Stimulated activated CD8-positive, alpha-beta memory T cell treated with anti-CD3 and anti-CD28 coated beads, Interleukin-15, amount 100 ng/mL, for 4 hours (primary cell): ENCODE measurements around the gene LRMDA.

Source experiments
- DNase-seq, 2 donors: peaks; one replicate each; pipeline ENCODE4 v3.0.0-alpha.2; 2020; ENCODE audit warnings: low read depth in 2 of 2

LRMDA gene

GRCh38 chr10:75402486-75403143, 28.8 kb upstream of the LRMDA start:
- DNase-seq = no peak

GRCh38 chr10:75403144-75403938, 28.1 kb upstream of the LRMDA start:
- DNase-seq = no peak

GRCh38 chr10:75403939-75404814, 27.2 kb upstream of the LRMDA start:
- no peak for DNase-seq

GRCh38 chr10:75404815-75405597, 26.4 kb upstream of the LRMDA start:
- no peak for DNase-seq

- no peak for DNase-seq
These were observed 25.6 kb upstream of the LRMDA start for GRCh38 chr10:75405598-75406461.

- no peak for DNase-seq
These were observed 24.8 kb upstream of the LRMDA start for GRCh38 chr10:75406462-75407223.

- no peak for DNase-seq
These were observed 24.2 kb upstream of the LRMDA start for GRCh38 chr10:75407224-75407712.

GRCh38 chr10:75407713-75408508, 23.5 kb upstream of the LRMDA start:
- no peak for DNase-seq

- no peak for DNase-seq
These were observed 22.9 kb upstream of the LRMDA start for GRCh38 chr10:75408509-75408875.

GRCh38 chr10:75408911-75409885, 22.2 kb upstream of the LRMDA start:
- no peak for DNase-seq

GRCh38 chr10:75410132-75411005, 21.1 kb upstream of the LRMDA start:
- no peak for DNase-seq

- DNase-seq = no peak
These were observed 16.9 kb upstream of the LRMDA start for GRCh38 chr10:75414527-75414926.

GRCh38 chr10:75417522-75417927, 13.9 kb upstream of the LRMDA start:
- DNase-seq = no peak

- DNase-seq = no peak
These were observed 13.1 kb upstream of the LRMDA start for GRCh38 chr10:75418293-75418692.

- DNase-seq = no peak
These were observed 12.7 kb upstream of the LRMDA start for GRCh38 chr10:75418712-75419111.

GRCh38 chr10:75422913-75423312, 8.5 kb upstream of the LRMDA start:
- DNase-seq = no peak

GRCh38 chr10:75424571-75424970, 6.9 kb upstream of the LRMDA start:
- no peak for DNase-seq
